Glutamatergic neuron (in vitro differentiated cells): ENCODE results near the gene C2CD4C. TPM values are rescaled to one million over a fixed set of nuclear protein-coding genes. Genes with fewer than 3 reads are reported as not detected.
A peak's percentile ranks its signal among the peaks of the same experiment; 100 is the strongest.
"Not testable (repeated sequence)": the region's sequence is repeated elsewhere in the genome, so short reads cannot be mapped to it uniquely, and the experiment has no call there.

Experiments
- DNase-seq: peaks from one replicate; pipeline ENCODE4 v3.0.0; 2022
- H3K27ac Mint-ChIP-seq: one replicate; pipeline ENCODE4 v1.8.0; 2020; ENCODE audit warnings: mild to moderate bottlenecking, mixed read lengths, inconsistent platforms; ENCODE audit not compliant: unreplicated experiment
- H3K27me3 Mint-ChIP-seq: one replicate; pipeline ENCODE4 v1.8.0; 2020; ENCODE audit warnings: mild to moderate bottlenecking, moderate library complexity, mixed read lengths, inconsistent platforms; ENCODE audit not compliant: unreplicated experiment
- H3K36me3 Mint-ChIP-seq: one replicate; pipeline ENCODE4 v1.8.0; 2020; ENCODE audit warnings: mild to moderate bottlenecking, mixed read lengths, inconsistent platforms; ENCODE audit not compliant: unreplicated experiment
- H3K4me1 Mint-ChIP-seq: one replicate; pipeline ENCODE4 v1.8.0; 2020; ENCODE audit warnings: mild to moderate bottlenecking, low read depth, mixed read lengths, inconsistent platforms; ENCODE audit not compliant: unreplicated experiment
- H3K4me3 Mint-ChIP-seq: one replicate; pipeline ENCODE4 v1.8.0; 2020; ENCODE audit warnings: mild to moderate bottlenecking, mixed read lengths, inconsistent platforms; ENCODE audit not compliant: unreplicated experiment
- H3K9me3 Mint-ChIP-seq: one replicate; pipeline ENCODE4 v1.8.0; 2020; ENCODE audit warnings: mild to moderate bottlenecking, moderate library complexity, mixed read lengths, inconsistent platforms; ENCODE audit not compliant: unreplicated experiment
- CTCF ChIP-seq: fragments of 200-600 bp; sonication (generic); IDR thresholded peaks from one replicate; pipeline ENCODE4 v1.5.0; 2021; ENCODE audit not compliant: partially characterized antibody, unreplicated experiment
- total RNA-seq: library from RNA; stranded (reverse); fragmentation: NEBNext Ultra II Directional; extraction: Animal tissue kit (Norgen Biotek cat#: 25700); gene quantifications from one replicate; pipeline ENCODE4 v1.2.1, GENCODE V29; 2021; ENCODE audit not compliant: unreplicated experiment

The C2CD4C gene
- total RNA-seq, 1 donor from 2014 or later: 9.6 TPM

- H3K27me3 Mint-ChIP-seq: peaks cover 20% of the 10 kb centered on the region
- H3K4me3 Mint-ChIP-seq: no peak overlapping the region
- TF ChIP-seq CTCF: no peak
- H3K4me1 Mint-ChIP-seq: peaks cover 17% of the 10 kb centered on the region
- no peak for DNase-seq
- H3K27ac Mint-ChIP-seq: no peak overlapping the region
- peaks cover 15% of the 10 kb centered on the region for H3K9me3 Mint-ChIP-seq
- H3K36me3 Mint-ChIP-seq: no peaks in the 10 kb centered on the region
These were observed 19.6 kb downstream of the C2CD4C start for GRCh38 chr19:389255-389934.

GRCh38 chr19:388691-389090 is 20.3 kb downstream of the C2CD4C start:
- H3K9me3 Mint-ChIP-seq: peaks cover 12% of the 10 kb centered on the region
- no peak for DNase-seq
- TF ChIP-seq CTCF: no peak
- H3K27ac Mint-ChIP-seq: no peak overlapping the region
- peaks cover 18% of the 10 kb centered on the region for H3K4me1 Mint-ChIP-seq
- no peak overlapping the region for H3K4me3 Mint-ChIP-seq
- H3K27me3 Mint-ChIP-seq: peaks cover 19% of the 10 kb centered on the region
- H3K36me3 Mint-ChIP-seq: no peaks in the 10 kb centered on the region

- Mint-ChIP-seq H3K27ac (no peak overlapping the region), H3K27me3 (peaks cover 16% of the 10 kb centered on the region), H3K36me3 (peaks cover 6% of the 10 kb centered on the region), H3K4me3 (no peak overlapping the region), H3K9me3 (peaks cover 9% of the 10 kb centered on the region), H3K4me1 (peaks cover 18% of the 10 kb centered on the region)
- no peak for TF ChIP-seq CTCF
- no peak for DNase-seq
These were observed 21.2 kb downstream of the C2CD4C start for GRCh38 chr19:387777-388176.

- Mint-ChIP-seq H3K27ac (peak overlapping the region; percentile 38), H3K27me3 (peaks cover 18% of the 10 kb centered on the region), H3K4me1 (peaks cover 18% of the 10 kb centered on the region), H3K9me3 (peaks cover 10% of the 10 kb centered on the region)
- not testable (repeated sequence) for H3K36me3 Mint-ChIP-seq, H3K4me3 Mint-ChIP-seq
- peak; percentile 33 for DNase-seq
These were observed 22.2 kb downstream of the C2CD4C start for GRCh38 chr19:386632-387301.

GRCh38 chr19:386189-386588 is 22.8 kb downstream of the C2CD4C start:
- not testable (repeated sequence) for H3K27ac Mint-ChIP-seq, H3K36me3 Mint-ChIP-seq, DNase-seq, H3K4me3 Mint-ChIP-seq
- peaks cover 18% of the 10 kb centered on the region for H3K4me1 Mint-ChIP-seq
- peaks cover 10% of the 10 kb centered on the region for H3K9me3 Mint-ChIP-seq
- H3K27me3 Mint-ChIP-seq: peaks cover 13% of the 10 kb centered on the region

GRCh38 chr19:384799-385169 is 24.2 kb downstream of the C2CD4C start:
- Mint-ChIP-seq H3K4me3 (no peak overlapping the region), H3K27me3 (peaks cover 17% of the 10 kb centered on the region), H3K36me3 (peaks cover 14% of the 10 kb centered on the region), H3K4me1 (peaks cover 18% of the 10 kb centered on the region), H3K27ac (peak overlapping the region; percentile 78), H3K9me3 (peaks cover 17% of the 10 kb centered on the region)
- DNase-seq: no peak
- no peak for TF ChIP-seq CTCF
